ENCODE data around the gene TRMT44.

DNA sequence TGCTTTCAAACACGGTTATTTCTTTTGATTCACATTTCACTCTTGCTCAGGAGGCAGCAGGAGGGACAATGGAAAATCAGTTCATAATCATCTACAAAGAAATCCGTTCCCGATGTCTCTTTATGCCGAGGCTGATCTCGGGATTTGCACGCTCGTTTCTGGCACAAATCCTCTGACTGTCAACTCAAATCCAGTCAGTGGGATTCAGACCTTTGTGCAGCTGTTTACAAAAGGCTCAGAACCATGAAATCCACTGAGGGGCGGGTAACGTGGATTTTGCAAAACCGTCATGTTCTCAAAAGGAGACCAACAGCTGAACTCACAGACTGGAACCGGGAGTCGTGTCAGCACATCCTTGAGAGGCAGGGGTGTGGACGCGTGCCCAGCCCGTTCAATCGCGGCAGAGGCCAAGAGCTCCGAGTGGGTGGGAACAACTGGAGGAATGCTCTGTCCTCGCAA is 46.5 kb upstream of the TRMT44 start:
- no peak for TF ChIP-seq FOXA1 (IDR thresholded peaks at IDR 0.05)
- TF ChIP-seq ZNF384 (IDR thresholded peaks at IDR 0.05): no peak
- TF ChIP-seq BHLHE40 (IDR thresholded peaks at IDR 0.05; ENCODE audit: borderline replicate concordance): no peak
- no peak for TF ChIP-seq L3MBTL2 (conservative IDR thresholded peaks at IDR 0.05)
- TF ChIP-seq CTBP1 (IDR thresholded peaks at IDR 0.05; ENCODE audit: borderline replicate concordance): no peak
- no peak for TF ChIP-seq FOXM1 (IDR thresholded peaks at IDR 0.05; ENCODE audit: borderline replicate concordance)
- no peak for TF ChIP-seq ARNT (IDR thresholded peaks at IDR 0.05)
- TF ChIP-seq HDGF (IDR thresholded peaks at IDR 0.05; ENCODE audit: borderline replicate concordance): no peak
- TF ChIP-seq SUZ12 (IDR thresholded peaks at IDR 0.05): no peak
- TF ChIP-seq SP1 (IDR thresholded peaks at IDR 0.05): no peak
- TF ChIP-seq FOXK2 (IDR thresholded peaks at IDR 0.05): no peak
- TF ChIP-seq ELF4 (IDR thresholded peaks at IDR 0.05): no peak
- no peak for TF ChIP-seq LEF1 (IDR thresholded peaks at IDR 0.05; ENCODE audit: borderline replicate concordance)
